ENCODE measurements around the gene TASOR2. TPM values are rescaled to one million over a fixed set of nuclear protein-coding genes. Genes with fewer than 3 reads are reported as not detected.

The TASOR2 gene
- polyA plus RNA-seq, 1 donor = 31.0 TPM

- 87% methylated on average over 3 of the region's 10 CpGs for WGBS (ENCODE audit: insufficient coverage, low lambda C conversion rate)
- H3K27ac ChIP-seq (ENCODE audit: low read length) = peak overlapping the region; percentile 67
- H3K4me1 ChIP-seq (ENCODE audit: control insufficient read depth, insufficient read depth, low read length) = peaks cover 23% of the 10 kb centered on the region
Observed at GRCh38 chr10:5654218-5654755, 30.4 kb upstream of the TASOR2 start.

GRCh38 chr10:5655121-5655520 lies 29.5 kb upstream of the TASOR2 start:
- Histone ChIP-seq H3K27me3 (ENCODE audit: control insufficient read depth, insufficient read depth, low read length) (no peaks in the 10 kb centered on the region), H3K4me3 (ENCODE audit: low read length) (no peak overlapping the region), H3K4me1 (ENCODE audit: control insufficient read depth, insufficient read depth, low read length) (peaks cover 31% of the 10 kb centered on the region), H3K9me3 (ENCODE audit: control insufficient read depth, low read depth, low read length) (no peaks in the 10 kb centered on the region), H3K27ac (ENCODE audit: low read length) (peak overlapping the region; percentile 67), H3K36me3 (ENCODE audit: control insufficient read depth, insufficient read depth, low read length) (peaks cover 21% of the 10 kb centered on the region)
- DNase-seq = peak; percentile 49 to 76
- no CpG with 5 or more reads among the region's 3 CpGs for WGBS (ENCODE audit: insufficient coverage, low lambda C conversion rate)

More at GRCh38 chr10:5654218-5654755, 30.4 kb upstream of the TASOR2 start:
- H3K27me3 ChIP-seq (ENCODE audit: control insufficient read depth, insufficient read depth, low read length) = no peaks in the 10 kb centered on the region
- no peaks in the 10 kb centered on the region for H3K9me3 ChIP-seq (ENCODE audit: control insufficient read depth, low read depth, low read length)
- peak in 1 of 2 donors; percentile 32 for DNase-seq
- H3K4me3 ChIP-seq (ENCODE audit: low read length) = no peak overlapping the region
- H3K36me3 ChIP-seq (ENCODE audit: control insufficient read depth, insufficient read depth, low read length) = peaks cover 28% of the 10 kb centered on the region

- peaks cover 7% of the 10 kb centered on the region for H3K36me3 ChIP-seq (ENCODE audit: control insufficient read depth, insufficient read depth, low read length)
- H3K27me3 ChIP-seq (ENCODE audit: control insufficient read depth, insufficient read depth, low read length) = no peaks in the 10 kb centered on the region
- no peak overlapping the region for H3K27ac ChIP-seq (ENCODE audit: low read length)
- WGBS (ENCODE audit: insufficient coverage, low lambda C conversion rate) = 80% methylated on average over 3 of the region's 8 CpGs
- no peak overlapping the region for H3K4me3 ChIP-seq (ENCODE audit: low read length)
- H3K4me1 ChIP-seq (ENCODE audit: control insufficient read depth, insufficient read depth, low read length) = peaks cover 44% of the 10 kb centered on the region
- H3K9me3 ChIP-seq (ENCODE audit: control insufficient read depth, low read depth, low read length) = no peaks in the 10 kb centered on the region
- no peak for DNase-seq
Observed at GRCh38 chr10:5656737-5657579, 27.7 kb upstream of the TASOR2 start.

- Histone ChIP-seq H3K4me1 (ENCODE audit: control insufficient read depth, insufficient read depth, low read length) (peaks cover 40% of the 10 kb centered on the region), H3K4me3 (ENCODE audit: low read length) (no peak overlapping the region), H3K9me3 (ENCODE audit: control insufficient read depth, low read depth, low read length) (no peaks in the 10 kb centered on the region), H3K27me3 (ENCODE audit: control insufficient read depth, insufficient read depth, low read length) (no peaks in the 10 kb centered on the region), H3K36me3 (ENCODE audit: control insufficient read depth, insufficient read depth, low read length) (no peaks in the 10 kb centered on the region), H3K27ac (ENCODE audit: low read length) (peak overlapping the region; percentile 78)
- DNase-seq = peak; percentile 61 to 74
- no CpG with 5 or more reads among the region's 20 CpGs for WGBS (ENCODE audit: insufficient coverage, low lambda C conversion rate)
Observed at GRCh38 chr10:5658871-5659618, 25.6 kb upstream of the TASOR2 start.

- DNase-seq = peak; percentile 71 to 75
- Histone ChIP-seq H3K27ac (ENCODE audit: low read length) (peak overlapping the region; percentile 78), H3K4me3 (ENCODE audit: low read length) (no peak overlapping the region), H3K4me1 (ENCODE audit: control insufficient read depth, insufficient read depth, low read length) (peaks cover 37% of the 10 kb centered on the region), H3K36me3 (ENCODE audit: control insufficient read depth, insufficient read depth, low read length) (no peaks in the 10 kb centered on the region), H3K9me3 (ENCODE audit: control insufficient read depth, low read depth, low read length) (no peaks in the 10 kb centered on the region), H3K27me3 (ENCODE audit: control insufficient read depth, insufficient read depth, low read length) (no peaks in the 10 kb centered on the region)
- WGBS (ENCODE audit: insufficient coverage, low lambda C conversion rate) = no CpG with 5 or more reads among the region's 16 CpGs
Observed at GRCh38 chr10:5659702-5660528, 24.7 kb upstream of the TASOR2 start.

GRCh38 chr10:5661043-5661442 lies 23.6 kb upstream of the TASOR2 start:
- Histone ChIP-seq H3K4me1 (ENCODE audit: control insufficient read depth, insufficient read depth, low read length) (peaks cover 38% of the 10 kb centered on the region), H3K9me3 (ENCODE audit: control insufficient read depth, low read depth, low read length) (no peaks in the 10 kb centered on the region), H3K27ac (ENCODE audit: low read length) (peak overlapping the region; percentile 78), H3K27me3 (ENCODE audit: control insufficient read depth, insufficient read depth, low read length) (no peaks in the 10 kb centered on the region), H3K36me3 (ENCODE audit: control insufficient read depth, insufficient read depth, low read length) (no peaks in the 10 kb centered on the region), H3K4me3 (ENCODE audit: low read length) (no peak overlapping the region)
- no CpG with 5 or more reads among the region's 6 CpGs for WGBS (ENCODE audit: insufficient coverage, low lambda C conversion rate)
- DNase-seq = no peak

- 100% methylated on average over 2 of the region's 9 CpGs for WGBS (ENCODE audit: insufficient coverage, low lambda C conversion rate)
- no peak for DNase-seq
- H3K4me1 ChIP-seq (ENCODE audit: control insufficient read depth, insufficient read depth, low read length) = peaks cover 38% of the 10 kb centered on the region
Observed at GRCh38 chr10:5662708-5663579, 21.7 kb upstream of the TASOR2 start.

GRCh38 chr10:5663692-5664427 lies 20.8 kb upstream of the TASOR2 start:
- Histone ChIP-seq H3K4me1 (ENCODE audit: control insufficient read depth, insufficient read depth, low read length) (peaks cover 35% of the 10 kb centered on the region), H3K27me3 (ENCODE audit: control insufficient read depth, insufficient read depth, low read length) (no peaks in the 10 kb centered on the region), H3K9me3 (ENCODE audit: control insufficient read depth, low read depth, low read length) (no peaks in the 10 kb centered on the region), H3K4me3 (ENCODE audit: low read length) (no peak overlapping the region), H3K27ac (ENCODE audit: low read length) (no peak overlapping the region), H3K36me3 (ENCODE audit: control insufficient read depth, insufficient read depth, low read length) (no peaks in the 10 kb centered on the region)
- DNase-seq = no peak
- no CpG with 5 or more reads among the region's 12 CpGs for WGBS (ENCODE audit: insufficient coverage, low lambda C conversion rate)

More at GRCh38 chr10:5662708-5663579, 21.7 kb upstream of the TASOR2 start:
- no peaks in the 10 kb centered on the region for H3K27me3 ChIP-seq (ENCODE audit: control insufficient read depth, insufficient read depth, low read length)
- no peak overlapping the region for H3K4me3 ChIP-seq (ENCODE audit: low read length)
- H3K36me3 ChIP-seq (ENCODE audit: control insufficient read depth, insufficient read depth, low read length) = no peaks in the 10 kb centered on the region
- no peaks in the 10 kb centered on the region for H3K9me3 ChIP-seq (ENCODE audit: control insufficient read depth, low read depth, low read length)
- H3K27ac ChIP-seq (ENCODE audit: low read length) = no peak overlapping the region
